Measurements from ENCODE around the gene CCDC50.

The CCDC50 gene

DNA sequence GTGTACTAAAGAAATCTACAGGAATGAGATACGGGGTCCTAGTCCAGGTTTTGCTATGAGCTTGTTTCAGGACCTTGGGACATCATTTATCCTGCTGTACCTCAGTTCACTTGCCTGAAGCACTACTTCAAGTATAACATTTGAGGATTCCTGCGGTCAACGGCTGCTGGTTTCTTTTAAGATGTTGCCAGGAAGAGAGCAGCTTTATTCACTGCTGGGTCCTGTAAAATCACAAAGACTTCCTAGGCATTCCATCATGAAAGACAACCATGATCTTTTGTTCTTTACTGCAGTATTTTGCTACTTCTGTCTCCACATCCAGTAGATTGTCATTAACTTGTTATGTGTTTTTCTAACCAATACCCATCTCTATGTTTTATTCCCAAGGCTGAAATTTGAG is 70.7 kb downstream of the CCDC50 start:
- DNase-seq (ENCODE audit: insufficient read length, low spot score): no peak
- TF ChIP-seq, protein P1, sequence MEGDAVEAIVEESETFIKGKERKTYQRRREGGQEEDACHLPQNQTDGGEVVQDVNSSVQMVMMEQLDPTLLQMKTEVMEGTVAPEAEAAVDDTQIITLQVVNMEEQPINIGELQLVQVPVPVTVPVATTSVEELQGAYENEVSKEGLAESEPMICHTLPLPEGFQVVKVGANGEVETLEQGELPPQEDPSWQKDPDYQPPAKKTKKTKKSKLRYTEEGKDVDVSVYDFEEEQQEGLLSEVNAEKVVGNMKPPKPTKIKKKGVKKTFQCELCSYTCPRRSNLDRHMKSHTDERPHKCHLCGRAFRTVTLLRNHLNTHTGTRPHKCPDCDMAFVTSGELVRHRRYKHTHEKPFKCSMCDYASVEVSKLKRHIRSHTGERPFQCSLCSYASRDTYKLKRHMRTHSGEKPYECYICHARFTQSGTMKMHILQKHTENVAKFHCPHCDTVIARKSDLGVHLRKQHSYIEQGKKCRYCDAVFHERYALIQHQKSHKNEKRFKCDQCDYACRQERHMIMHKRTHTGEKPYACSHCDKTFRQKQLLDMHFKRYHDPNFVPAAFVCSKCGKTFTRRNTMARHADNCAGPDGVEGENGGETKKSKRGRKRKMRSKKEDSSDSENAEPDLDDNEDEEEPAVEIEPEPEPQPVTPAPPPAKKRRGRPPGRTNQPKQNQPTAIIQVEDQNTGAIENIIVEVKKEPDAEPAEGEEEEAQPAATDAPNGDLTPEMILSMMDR (IDR thresholded peaks at IDR 0.05; ENCODE audit: insufficient read depth, missing control alignments): no peak
- no peak for FAIRE-seq

- FAIRE-seq (no peak), DNase-seq (ENCODE audit: insufficient read length, low spot score) (no peak)
- TF ChIP-seq, protein P1 (IDR thresholded peaks at IDR 0.05; ENCODE audit: insufficient read depth, missing control alignments): no peak
Observed at GRCh38 chr3:191401775-191402357, 72.7 kb downstream of the CCDC50 start.

- DNase-seq (ENCODE audit: insufficient read length, low spot score): no peak
- TF ChIP-seq, protein P1 (IDR thresholded peaks at IDR 0.05; ENCODE audit: insufficient read depth, missing control alignments): no peak
- FAIRE-seq: no peak
Observed at GRCh38 chr3:191409791-191410359, 80.7 kb downstream of the CCDC50 start.

DNA sequence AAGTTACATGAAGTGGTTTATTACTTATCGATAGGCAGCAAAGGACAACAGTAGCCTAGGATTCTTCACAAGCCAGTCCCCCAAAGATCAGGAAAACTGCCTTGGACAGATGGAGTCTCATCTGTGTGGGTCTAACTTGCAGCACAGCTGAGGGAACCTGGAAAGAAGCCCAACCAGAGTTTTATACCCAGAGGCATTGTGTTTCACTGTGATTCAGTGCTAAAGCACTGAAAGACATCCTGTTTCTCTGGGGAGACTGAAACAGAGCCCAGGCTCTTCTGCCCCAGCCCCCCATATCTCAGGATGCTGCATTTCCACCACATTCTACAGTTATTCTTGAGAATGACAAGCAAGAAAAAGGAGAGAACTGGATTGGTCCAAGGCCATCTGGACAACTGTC is 83.6 kb downstream of the CCDC50 start:
- no peak for DNase-seq (ENCODE audit: insufficient read length, low spot score)
- TF ChIP-seq, protein P1 (IDR thresholded peaks at IDR 0.05; ENCODE audit: insufficient read depth, missing control alignments): no peak
- FAIRE-seq: no peak

- TF ChIP-seq, protein P1 (IDR thresholded peaks at IDR 0.05; ENCODE audit: insufficient read depth, missing control alignments): no peak
- FAIRE-seq: no peak
- no peak for DNase-seq (ENCODE audit: insufficient read length, low spot score)
Observed at GRCh38 chr3:191414286-191414685, 85.1 kb downstream of the CCDC50 start.

DNA sequence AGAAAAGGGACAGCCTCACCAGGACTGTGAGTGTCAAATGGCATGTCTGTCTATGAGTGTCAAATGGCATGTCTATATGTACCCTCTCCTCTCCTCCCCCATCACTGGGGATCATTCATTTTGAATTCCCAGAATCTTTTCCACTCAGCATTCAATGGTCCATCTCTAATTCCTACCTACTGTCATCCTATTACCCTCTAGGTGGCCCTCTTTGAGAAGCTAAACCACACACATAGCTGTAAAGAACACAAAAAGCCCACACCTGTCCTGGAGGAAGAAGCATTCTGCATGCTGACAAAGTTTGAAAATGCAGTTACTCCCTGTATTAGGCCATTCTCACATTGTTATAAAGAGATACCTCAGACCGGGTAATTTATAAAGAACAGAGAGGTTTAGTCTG is 85.5 kb downstream of the CCDC50 start:
- DNase-seq (ENCODE audit: insufficient read length, low spot score): no peak
- TF ChIP-seq, protein P1 (IDR thresholded peaks at IDR 0.05; ENCODE audit: insufficient read depth, missing control alignments): no peak
- no peak for FAIRE-seq

DNA sequence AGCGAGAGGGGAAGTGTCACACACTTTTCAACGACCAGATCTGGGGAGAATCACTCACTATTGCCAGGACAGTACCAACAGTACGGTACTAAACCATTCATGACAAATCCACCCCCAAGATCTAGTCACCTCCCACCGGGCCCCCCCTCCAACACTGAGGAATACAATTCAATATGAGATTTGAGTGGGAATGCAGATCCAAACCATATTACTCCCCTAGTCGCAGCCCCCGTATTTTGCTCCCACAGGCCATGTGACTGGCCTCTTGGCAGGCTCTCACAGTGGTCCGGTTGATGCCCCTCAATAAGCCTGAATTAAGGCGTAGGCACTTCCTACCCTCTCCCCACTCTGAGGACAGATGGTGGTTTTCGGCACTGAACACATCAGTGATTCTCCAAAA is 86.4 kb downstream of the CCDC50 start:
- DNase-seq (ENCODE audit: insufficient read length, low spot score) (no peak), FAIRE-seq (no peak)
- TF ChIP-seq, protein P1 (IDR thresholded peaks at IDR 0.05; ENCODE audit: insufficient read depth, missing control alignments): no peak

Measured in D721Med (cell line).